ENCODE data around the gene LARGE1.

The LARGE1 gene

GRCh38 chr22:33299245-33299956 is 620.9 kb downstream of the LARGE1 start:
- no peak for DNase-seq

GRCh38 chr22:33296941-33297340 is 623.3 kb downstream of the LARGE1 start:
- DNase-seq, result no peak

GRCh38 chr22:33288078-33288477 is 632.2 kb downstream of the LARGE1 start:
- DNase-seq, result no peak

GRCh38 chr22:33275073-33275443 is 645.2 kb downstream of the LARGE1 start:
- DNase-seq, result no peak

GRCh38 chr22:33274214-33275072 is 645.8 kb downstream of the LARGE1 start:
- peak; percentile 4 for DNase-seq

GRCh38 chr22:33272871-33273270 is 647.4 kb downstream of the LARGE1 start:
- no peak for DNase-seq

GRCh38 chr22:33272180-33272579 is 648.1 kb downstream of the LARGE1 start:
- no peak for DNase-seq

- peak; percentile 29 for DNase-seq
These were observed 648.7 kb downstream of the LARGE1 start for GRCh38 chr22:33271390-33272161.

- no peak for DNase-seq
These were observed 649.7 kb downstream of the LARGE1 start for GRCh38 chr22:33270596-33270995.

GRCh38 chr22:33261699-33262098 is 658.6 kb downstream of the LARGE1 start:
- no peak for DNase-seq

GRCh38 chr22:33260498-33260897 is 659.8 kb downstream of the LARGE1 start:
- DNase-seq, result no peak

GRCh38 chr22:33255791-33256190 is 664.5 kb downstream of the LARGE1 start:
- DNase-seq, result no peak

- DNase-seq, result no peak
These were observed 671.3 kb downstream of the LARGE1 start for GRCh38 chr22:33248948-33249347.

GRCh38 chr22:33247758-33248157 is 672.5 kb downstream of the LARGE1 start:
- DNase-seq, result no peak

- DNase-seq, result no peak
These were observed 678.2 kb downstream of the LARGE1 start for GRCh38 chr22:33242078-33242477.

GRCh38 chr22:33240888-33241475 is 679.3 kb downstream of the LARGE1 start:
- no peak for DNase-seq

GRCh38 chr22:33232071-33232470 is 688.2 kb downstream of the LARGE1 start:
- no peak for DNase-seq

GRCh38 chr22:33227791-33228190 is 692.5 kb downstream of the LARGE1 start:
- DNase-seq, result peak; percentile 21

GRCh38 chr22:33224841-33225240 is 695.4 kb downstream of the LARGE1 start:
- DNase-seq, result no peak

Measured in fibroblast of skin of scalp (primary cell).